Astrocyte of the spinal cord (primary cell): ENCODE measurements around the gene MCAM.
A peak's percentile ranks its signal among the peaks of the same experiment; 100 is the strongest.

ENCODE experiments used
- DNase-seq: peaks from one replicate; pipeline ENCODE4 v3.0.0; 2011; ENCODE audit warnings: low read depth, low spot score
- H3K4me3 ChIP-seq: 2 replicates; pipeline ENCODE4 v1.5.1; 2011; ENCODE audit warnings: low read depth, mild to moderate bottlenecking, low read length, moderate library complexity
- CTCF ChIP-seq: IDR thresholded peaks from 2 replicates; pipeline ENCODE4 v1.5.1; 2012; ENCODE audit warnings: low read depth, mild to moderate bottlenecking, low read length, inconsistent platforms
- in situ Hi-C: cut with HindIII; loops from 2 replicates; pipeline ENCODE4 v1.10.0; 2017; ENCODE audit warnings: low sequenced_read_pairs

The MCAM gene

GRCh38 chr11:119361941-119362725 lies 45.2 kb upstream of the MCAM start:
- TF ChIP-seq CTCF: no peak
- H3K4me3 ChIP-seq: no peak overlapping the region
- in situ Hi-C loops: no loop called here
- DNase-seq: no peak

GRCh38 chr11:119361056-119361787 lies 44.3 kb upstream of the MCAM start:
- peak; percentile 37 for DNase-seq
- H3K4me3 ChIP-seq: no peak overlapping the region
- no peak for TF ChIP-seq CTCF
- in situ Hi-C loops: no loop called here

GRCh38 chr11:119359365-119360214 lies 42.7 kb upstream of the MCAM start:
- no peak for DNase-seq
- no peak overlapping the region for H3K4me3 ChIP-seq
- no peak for TF ChIP-seq CTCF
- in situ Hi-C loops: no loop called here

- in situ Hi-C loops: no loop called here
- DNase-seq: no peak
- peak overlapping the region; percentile 46 for H3K4me3 ChIP-seq
- no peak for TF ChIP-seq CTCF
Measured at GRCh38 chr11:119357074-119357473, 40.1 kb upstream of the MCAM start.

GRCh38 chr11:119356349-119357031 lies 39.6 kb upstream of the MCAM start:
- DNase-seq: peak; percentile 74
- TF ChIP-seq CTCF: peak; percentile 84

More at GRCh38 chr11:119356349-119357031, 39.6 kb upstream of the MCAM start:
- peak overlapping the region; percentile 46 for H3K4me3 ChIP-seq
- in situ Hi-C loops: no loop called here
